HepG2 (cell line): ENCODE data around the gene SETD1B. TPM values are rescaled to one million over a fixed set of nuclear protein-coding genes. Genes with fewer than 3 reads are reported as not detected.
A peak's percentile ranks its signal among the peaks of the same experiment; 100 is the strongest.

ENCODE experiments used
- FOXK2 ChIP-seq: fragments of 450-650 bp; IDR thresholded peaks from 2 replicates; pipeline ENCODE4 v1.6.1; 2016
- HDAC1 ChIP-seq: sonication (generic); formaldehyde crosslinking; IDR thresholded peaks from 2 replicates; pipeline ENCODE4 v1.5.1; 2020; ENCODE audit warnings: mild to moderate bottlenecking, missing genetic modification reagents
- HMG20A ChIP-seq: IDR thresholded peaks from 2 replicates; pipeline ENCODE4 v1.6.1; 2016; ENCODE audit warnings: borderline replicate concordance
- MAFG ChIP-seq: sonication (generic); formaldehyde crosslinking; IDR thresholded peaks from 2 replicates; pipeline ENCODE4 v1.5.1; 2020; ENCODE audit warnings: mild to moderate bottlenecking, missing genetic modification reagents
- POGK ChIP-seq: sonication (generic); formaldehyde crosslinking; conservative IDR thresholded peaks from 2 replicates; pipeline ENCODE4 v1.8.0; 2022; ENCODE audit warnings: mild to moderate bottlenecking, moderate library complexity, missing genetic modification reagents
- SNAPC2 ChIP-seq: sonication (generic); formaldehyde crosslinking; IDR thresholded peaks from 2 replicates; pipeline ENCODE4 v1.8.1; 2022; ENCODE audit warnings: mild to moderate bottlenecking, missing genetic modification reagents
- SRSF4 ChIP-seq: fragments of 200-400 bp; formaldehyde crosslinking; IDR thresholded peaks from one replicate; pipeline ENCODE4 v1.6.1; 2018; ENCODE audit warnings: mild to moderate bottlenecking, low read depth, low read length, moderate library complexity; ENCODE audit not compliant: poor library complexity, severe bottlenecking
- ZC3H4 ChIP-seq: sonication (generic); formaldehyde crosslinking; IDR thresholded peaks from 2 replicates; pipeline ENCODE4 v1.4.0; 2020; ENCODE audit warnings: missing genetic modification reagents, borderline replicate concordance
- ZFY ChIP-seq: sonication (generic); formaldehyde crosslinking; IDR thresholded peaks from 2 replicates; pipeline ENCODE4 v1.4.0; 2020; ENCODE audit warnings: missing genetic modification reagents
- ZNF549 ChIP-seq: sonication (generic); formaldehyde crosslinking; IDR thresholded peaks from 2 replicates; pipeline ENCODE4 v1.5.0; 2020; ENCODE audit warnings: missing genetic modification reagents
- ZNF816 ChIP-seq: sonication (generic); formaldehyde crosslinking; IDR thresholded peaks from 2 replicates; pipeline ENCODE4 v1.8.0; 2022; ENCODE audit warnings: missing genetic modification reagents, mild to moderate bottlenecking, borderline replicate concordance
- polyA plus RNA-seq, 8 experiments: library from polyadenylated mRNA; depleted of rRNA in 3 of 8; stranded (reverse) in 7 of 8; unstranded in 1 of 8; fragments of >200 nt; fragmentation: Illumina TruSeq in 4 of 8; extraction: Trizol in 4 of 8; gene quantifications; 2 replicates each; pipeline versions ENCODE4 v1.2.1 to v1.2.3, GENCODE V29; 2011 to 2016; ENCODE audit warnings: low read depth in 4 of 8, missing spikeins in 1 of 8, mixed read lengths in 1 of 8; ENCODE audit not compliant: insufficient read depth in 1 of 8
- total RNA-seq, 5 experiments: library from RNA; depleted of rRNA; stranded (reverse); fragments of >200 nt; fragmentation: Illumina TruSeq; extraction: Trizol; gene quantifications; 2 replicates each; pipeline ENCODE4 v1.2.3, GENCODE V29; 2016; ENCODE audit warnings: low read depth in 1 of 5
- TF ChIP-seq, protein P1 (sequence below): sonication (generic); formaldehyde crosslinking; IDR thresholded peaks from 2 replicates; pipeline ENCODE4 v1.5.0; 2020; ENCODE audit warnings: mild to moderate bottlenecking, missing genetic modification reagents, borderline replicate concordance
- TF ChIP-seq, protein P2 (sequence below): IDR thresholded peaks from 2 replicates; pipeline ENCODE4 v1.6.1; 2016; ENCODE audit warnings: mild to moderate bottlenecking
- TF ChIP-seq, protein P3 (sequence below): sonication (generic); formaldehyde crosslinking; IDR thresholded peaks from 2 replicates; pipeline ENCODE4 v1.4.0; 2020; ENCODE audit warnings: missing genetic modification reagents
- TF ChIP-seq, protein P4 (sequence below): sonication (generic); formaldehyde crosslinking; IDR thresholded peaks from 2 replicates; pipeline ENCODE4 v1.4.0; 2020; ENCODE audit warnings: missing genetic modification reagents, mild to moderate bottlenecking, borderline replicate concordance

SETD1B gene
- total and polyA plus RNA-seq, 2 of the 13 experiments (the other 11 are each of a cell fraction or from before 2014, with no cell fraction given), result 1.1 to 1.4 TPM

- TF ChIP-seq, protein P1, sequence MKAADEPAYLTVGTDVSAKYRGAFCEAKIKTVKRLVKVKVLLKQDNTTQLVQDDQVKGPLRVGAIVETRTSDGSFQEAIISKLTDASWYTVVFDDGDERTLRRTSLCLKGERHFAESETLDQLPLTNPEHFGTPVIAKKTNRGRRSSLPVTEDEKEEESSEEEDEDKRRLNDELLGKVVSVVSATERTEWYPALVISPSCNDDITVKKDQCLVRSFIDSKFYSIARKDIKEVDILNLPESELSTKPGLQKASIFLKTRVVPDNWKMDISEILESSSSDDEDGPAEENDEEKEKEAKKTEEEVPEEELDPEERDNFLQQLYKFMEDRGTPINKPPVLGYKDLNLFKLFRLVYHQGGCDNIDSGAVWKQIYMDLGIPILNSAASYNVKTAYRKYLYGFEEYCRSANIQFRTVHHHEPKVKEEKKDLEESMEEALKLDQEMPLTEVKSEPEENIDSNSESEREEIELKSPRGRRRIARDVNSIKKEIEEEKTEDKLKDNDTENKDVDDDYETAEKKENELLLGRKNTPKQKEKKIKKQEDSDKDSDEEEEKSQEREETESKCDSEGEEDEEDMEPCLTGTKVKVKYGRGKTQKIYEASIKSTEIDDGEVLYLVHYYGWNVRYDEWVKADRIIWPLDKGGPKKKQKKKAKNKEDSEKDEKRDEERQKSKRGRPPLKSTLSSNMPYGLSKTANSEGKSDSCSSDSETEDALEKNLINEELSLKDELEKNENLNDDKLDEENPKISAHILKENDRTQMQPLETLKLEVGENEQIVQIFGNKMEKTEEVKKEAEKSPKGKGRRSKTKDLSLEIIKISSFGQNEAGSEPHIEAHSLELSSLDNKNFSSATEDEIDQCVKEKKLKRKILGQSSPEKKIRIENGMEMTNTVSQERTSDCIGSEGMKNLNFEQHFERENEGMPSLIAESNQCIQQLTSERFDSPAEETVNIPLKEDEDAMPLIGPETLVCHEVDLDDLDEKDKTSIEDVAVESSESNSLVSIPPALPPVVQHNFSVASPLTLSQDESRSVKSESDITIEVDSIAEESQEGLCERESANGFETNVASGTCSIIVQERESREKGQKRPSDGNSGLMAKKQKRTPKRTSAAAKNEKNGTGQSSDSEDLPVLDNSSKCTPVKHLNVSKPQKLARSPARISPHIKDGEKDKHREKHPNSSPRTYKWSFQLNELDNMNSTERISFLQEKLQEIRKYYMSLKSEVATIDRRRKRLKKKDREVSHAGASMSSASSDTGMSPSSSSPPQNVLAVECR (CRISPR knock-in tag), result no peak; the same call in 1 of the 2 replicates
- TF ChIP-seq MAFG (no peak), FOXK2 (no peak), ZFY (no peak), SNAPC2 (CRISPR knock-in tag) (no peak), HDAC1 (CRISPR knock-in tag) (no peak), HMG20A (CRISPR knock-in tag) (no peak), POGK (0 out of 2 replicates have a peak, but pooled peaks have one; percentile 40), ZNF816 (CRISPR knock-in tag) (no peak), ZC3H4 (CRISPR knock-in tag) (no peak), SRSF4 (no peak), ZNF549 (CRISPR knock-in tag) (no peak)
- TF ChIP-seq, protein P2, sequence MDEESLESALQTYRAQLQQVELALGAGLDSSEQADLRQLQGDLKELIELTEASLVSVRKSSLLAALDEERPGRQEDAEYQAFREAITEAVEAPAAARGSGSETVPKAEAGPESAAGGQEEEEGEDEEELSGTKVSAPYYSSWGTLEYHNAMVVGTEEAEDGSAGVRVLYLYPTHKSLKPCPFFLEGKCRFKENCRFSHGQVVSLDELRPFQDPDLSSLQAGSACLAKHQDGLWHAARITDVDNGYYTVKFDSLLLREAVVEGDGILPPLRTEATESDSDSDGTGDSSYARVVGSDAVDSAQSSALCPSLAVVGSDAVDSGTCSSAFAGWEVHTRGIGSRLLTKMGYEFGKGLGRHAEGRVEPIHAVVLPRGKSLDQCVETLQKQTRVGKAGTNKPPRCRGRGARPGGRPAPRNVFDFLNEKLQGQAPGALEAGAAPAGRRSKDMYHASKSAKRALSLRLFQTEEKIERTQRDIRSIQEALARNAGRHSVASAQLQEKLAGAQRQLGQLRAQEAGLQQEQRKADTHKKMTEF (CRISPR knock-in tag), result peak; percentile 44; the same call in 1 of the 2 replicates
- TF ChIP-seq, protein P3, sequence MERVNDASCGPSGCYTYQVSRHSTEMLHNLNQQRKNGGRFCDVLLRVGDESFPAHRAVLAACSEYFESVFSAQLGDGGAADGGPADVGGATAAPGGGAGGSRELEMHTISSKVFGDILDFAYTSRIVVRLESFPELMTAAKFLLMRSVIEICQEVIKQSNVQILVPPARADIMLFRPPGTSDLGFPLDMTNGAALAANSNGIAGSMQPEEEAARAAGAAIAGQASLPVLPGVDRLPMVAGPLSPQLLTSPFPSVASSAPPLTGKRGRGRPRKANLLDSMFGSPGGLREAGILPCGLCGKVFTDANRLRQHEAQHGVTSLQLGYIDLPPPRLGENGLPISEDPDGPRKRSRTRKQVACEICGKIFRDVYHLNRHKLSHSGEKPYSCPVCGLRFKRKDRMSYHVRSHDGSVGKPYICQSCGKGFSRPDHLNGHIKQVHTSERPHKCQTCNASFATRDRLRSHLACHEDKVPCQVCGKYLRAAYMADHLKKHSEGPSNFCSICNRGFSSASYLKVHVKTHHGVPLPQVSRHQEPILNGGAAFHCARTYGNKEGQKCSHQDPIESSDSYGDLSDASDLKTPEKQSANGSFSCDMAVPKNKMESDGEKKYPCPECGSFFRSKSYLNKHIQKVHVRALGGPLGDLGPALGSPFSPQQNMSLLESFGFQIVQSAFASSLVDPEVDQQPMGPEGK, result peak; percentile 42; the same call in 1 of the 2 replicates
- TF ChIP-seq, protein P4, sequence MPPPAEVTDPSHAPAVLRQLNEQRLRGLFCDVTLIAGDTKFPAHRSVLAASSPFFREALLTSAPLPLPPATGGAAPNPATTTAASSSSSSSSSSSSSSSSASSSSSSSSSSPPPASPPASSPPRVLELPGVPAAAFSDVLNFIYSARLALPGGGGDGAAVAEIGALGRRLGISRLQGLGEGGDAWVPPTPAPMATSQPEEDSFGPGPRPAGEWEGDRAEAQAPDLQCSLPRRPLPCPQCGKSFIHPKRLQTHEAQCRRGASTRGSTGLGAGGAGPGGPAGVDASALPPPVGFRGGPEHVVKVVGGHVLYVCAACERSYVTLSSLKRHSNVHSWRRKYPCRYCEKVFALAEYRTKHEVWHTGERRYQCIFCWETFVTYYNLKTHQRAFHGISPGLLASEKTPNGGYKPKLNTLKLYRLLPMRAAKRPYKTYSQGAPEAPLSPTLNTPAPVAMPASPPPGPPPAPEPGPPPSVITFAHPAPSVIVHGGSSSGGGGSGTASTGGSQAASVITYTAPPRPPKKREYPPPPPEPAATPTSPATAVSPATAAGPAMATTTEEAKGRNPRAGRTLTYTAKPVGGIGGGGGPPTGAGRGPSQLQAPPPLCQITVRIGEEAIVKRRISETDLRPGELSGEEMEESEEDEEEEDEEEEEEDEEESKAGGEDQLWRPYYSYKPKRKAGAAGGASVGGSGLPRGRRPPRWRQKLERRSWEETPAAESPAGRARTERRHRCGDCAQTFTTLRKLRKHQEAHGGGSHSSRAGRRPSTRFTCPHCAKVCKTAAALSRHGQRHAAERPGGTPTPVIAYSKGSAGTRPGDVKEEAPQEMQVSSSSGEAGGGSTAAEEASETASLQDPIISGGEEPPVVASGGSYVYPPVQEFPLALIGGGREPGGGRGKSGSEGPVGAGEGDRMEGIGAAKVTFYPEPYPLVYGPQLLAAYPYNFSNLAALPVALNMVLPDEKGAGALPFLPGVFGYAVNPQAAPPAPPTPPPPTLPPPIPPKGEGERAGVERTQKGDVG (CRISPR knock-in tag), result no peak
These were observed 30.6 kb upstream of the SETD1B start (continued) for GRCh38 chr12:121773011-121773777.
